Heart left ventricle (tissue), 16 donors: Measurements from ENCODE around the gene GSTM4. TPM values are rescaled to one million over a fixed set of nuclear protein-coding genes. Genes with fewer than 3 reads are reported as not detected.

Experiments used
- ATAC-seq, 4 donors: fragments of 200-7000 bp; cut with Tn5 transposase; one replicate each; pipeline ENCODE4 v1.9.1; 2020 to 2022; ENCODE audit warnings: moderate library complexity in 4 of 4, mild to moderate bottlenecking in 3 of 4, moderate number of reproducible peaks in 1 of 4
- DNase-seq, 5 donors: peaks; one replicate each; pipeline ENCODE4 v3.0.0-alpha.2; 2020
- H3K27ac ChIP-seq, 12 donors: fragments of 200-600 bp; sonication (generic) in 4 of 12; one replicate each; pipeline versions ENCODE4 v1.5.0 to v1.8.0; 2016 to 2022; ENCODE audit warnings: mild to moderate bottlenecking in 2 of 12
- H3K27me3 ChIP-seq, 9 donors: fragments of 200-600 bp; sonication (generic) in 2 of 9; one replicate each; pipeline versions ENCODE4 v1.5.1 to v1.8.0; 2016 to 2022; ENCODE audit warnings: mild to moderate bottlenecking in 3 of 9
- H3K36me3 ChIP-seq, 9 donors: fragments of 200-600 bp; sonication (generic) in 2 of 9; one replicate each; pipeline versions ENCODE4 v1.5.0 to v1.8.0; 2018 to 2022; ENCODE audit warnings: mild to moderate bottlenecking in 2 of 9
- H3K4me1 ChIP-seq, 12 donors: fragments of 200-600 bp; sonication (generic) in 4 of 12; one replicate each; pipeline versions ENCODE4 v1.5.0 to v1.8.0; 2016 to 2022; ENCODE audit warnings: mild to moderate bottlenecking in 3 of 12
- H3K4me3 ChIP-seq, 12 donors: fragments of 200-600 bp; sonication (generic) in 4 of 12; one replicate each; pipeline versions ENCODE4 v1.5.0 to v1.8.0; 2017 to 2022; ENCODE audit warnings: mild to moderate bottlenecking in 9 of 12, moderate library complexity in 4 of 12
- H3K9me3 ChIP-seq, 12 donors: fragments of 200-600 bp; sonication (generic) in 4 of 12; one replicate each; pipeline versions ENCODE4 v1.5.0 to v1.8.0; 2016 to 2022; ENCODE audit warnings: mild to moderate bottlenecking in 1 of 12
- CTCF ChIP-seq, 12 donors: fragments of 200-600 bp; sonication (generic) in 4 of 12; IDR thresholded peaks; one replicate each; pipeline versions ENCODE4 v1.5.0 to v1.8.0; 2018 to 2022; ENCODE audit warnings: antibody characterized with exemption in 12 of 12, mild to moderate bottlenecking in 5 of 12
- POLR2A ChIP-seq, 2 donors: fragments of 450-650 bp; IDR thresholded peaks; one replicate each; pipeline ENCODE4 v1.6.1; 2017; ENCODE audit warnings: antibody characterized with exemption in 2 of 2, mild to moderate bottlenecking in 2 of 2, moderate library complexity in 2 of 2
- WGBS, 4 donors: extraction: QIAGEN DNeasy Blood & Tissue Kit in 2 of 4; methylation state at CpG; one replicate each; pipeline versions ENCODE4 v1.1.5 to v1.1.7; 2013 to 2018; 5-methylcytosine and 5-hydroxymethylcytosine counted together
- intact Hi-C, 10 donors: fragments of 100-400 bp; cut with DNase I; formaldehyde crosslinking; loops; one replicate each; pipeline versions ENCODE4 v1.11.1 to v1.14.2; 2022
- polyA plus RNA-seq, 2 donors: library from polyadenylated mRNA; stranded (reverse); fragments of 200-250 nt; gene quantifications; one replicate each; pipeline ENCODE4 v1.2.3, GENCODE V29; 2013
- total RNA-seq, 9 donors: library from RNA; depleted of rRNA in 2 of 9; stranded (reverse); fragments of >200 nt in 2 of 9; fragmentation: NEBNext Ultra II Directional in 3 of 9; extraction: Animal tissue kit (Norgen Biotek cat#: 25700) in 3 of 9; gene quantifications; one replicate each; pipeline versions ENCODE4 v1.1.0 to v1.2.4, GENCODE V29; 2016 to 2023
- donor health status: ischemic (EF 13 %, LVEDD 7.1; RV severe dilation, severe dysfunction).
- donor health status: healthy with polysubstance abuse.
- donor health status: DM: no; HTN: yes; CAD: no.
- donor health status: DM: no; HTN: no; CAD: no.
- donor health status: ischemic (EF 25% LVEDD 6.9; RV normal size, moderate dysfunction).
- donor health status: ischemic (EF 25% LVEDD 5.7; RV mildly dilated, moderate dysfunction).
- donor health status: healthy.
- donor health status: DM: yes; HTN: yes; CAD: no.
- donor health status: ischemic (EF 35%, LVEDD 5.7; RV mildly dilated, moderate dysfunction).
- donor health status: nonischemic (EF 11% LVEDD 7.7; RV severe dilation, severe dysfunction).
- donor health status: DM: yes; HTN: yes; CAD: no.
- donor health status: PGD.
- donor health status: ischemic (EF 29% LVEDD 5.4; RV normal size, mild dysfunction).
- donor health status: nonischemic (EF 23%, LVEDD 6.1; RV moderate dilation, normal function).

Gene GSTM4
- total and polyA plus RNA-seq, 11 donors: 21.7 to 48.4 (median 42.1) TPM

- TF ChIP-seq CTCF (IDR thresholded peaks at IDR 0.05) (no peak), POLR2A (IDR thresholded peaks at IDR 0.05) (no peak)
- WGBS, 4 donors: 88 to 92% (median 89%) methylated on average over 11 of the region's 11 CpGs
- Histone ChIP-seq H3K4me3 (peak overlapping the region in 2 of 12 donors; percentile 74 to 86), H3K27ac (peak overlapping the region in 1 of 12 donors; percentile 13), H3K9me3 (no peaks in the 10 kb centered on the region), H3K27me3 (no peaks in the 10 kb centered on the region), H3K4me1 (peaks cover 0 to 69% (median 34%) of the 10 kb centered on the region in 12 donors), H3K36me3 (peaks cover 0 to 16% (median 10%) of the 10 kb centered on the region in 9 donors)
- intact Hi-C loops: loop anchor here in 1 of 10 donors (5.0 kb wide), 1 partner anchor 75 kb away; the partner anchor contains the start of gene GNAI3
- no peak for DNase-seq
- ATAC-seq: no peak
Measured at GRCh38 chr1:109622137-109622892, 33.6 kb upstream of the GSTM4 start.

- no peaks in the 10 kb centered on the region for H3K9me3 ChIP-seq
- peaks cover 0 to 22% (median 13%) of the 10 kb centered on the region in 9 donors for H3K36me3 ChIP-seq
- WGBS, 4 donors: 89 to 97% (median 92%) methylated on average over 3 of the region's 3 CpGs
- no peak for TF ChIP-seq CTCF (IDR thresholded peaks at IDR 0.05)
- no peak for TF ChIP-seq POLR2A (IDR thresholded peaks at IDR 0.05)
- H3K4me3 ChIP-seq: no peak overlapping the region
- no peaks in the 10 kb centered on the region for H3K27me3 ChIP-seq
- peak overlapping the region in 1 of 12 donors; percentile 13 for H3K27ac ChIP-seq
- intact Hi-C loops: loop anchor here in 1 of 10 donors (5.0 kb wide), 1 partner anchor 76 kb away; the partner anchor contains the start of gene GNAI3
- no peak for DNase-seq
- ATAC-seq: no peak
- peaks cover 0 to 64% (median 34%) of the 10 kb centered on the region in 12 donors for H3K4me1 ChIP-seq
Measured at GRCh38 chr1:109622895-109623294, 33.0 kb upstream of the GSTM4 start.

- Histone ChIP-seq H3K4me3 (peak overlapping the region in 1 of 12 donors; percentile 6), H3K36me3 (peaks cover 0 to 30% (median 21%) of the 10 kb centered on the region in 9 donors), H3K9me3 (no peaks in the 10 kb centered on the region), H3K4me1 (peaks cover 0 to 58% (median 33%) of the 10 kb centered on the region in 12 donors), H3K27me3 (no peaks in the 10 kb centered on the region), H3K27ac (peak overlapping the region in 1 of 12 donors; percentile 52)
- TF ChIP-seq CTCF (IDR thresholded peaks at IDR 0.05): no peak
- no peak for TF ChIP-seq POLR2A (IDR thresholded peaks at IDR 0.05)
- intact Hi-C loops: loop anchor here in 1 of 10 donors (5.0 kb wide), 1 partner anchor 76 kb away; the partner anchor contains the start of gene GNAI3
- DNase-seq (peak in 1 of 5 donors; percentile 56), ATAC-seq (no peak)
- 79 to 81% (median 79%) methylated on average over 10 to 11 of the region's 11 CpGs for WGBS, 4 donors
Measured at GRCh38 chr1:109623601-109624161, 32.2 kb upstream of the GSTM4 start.
